GM12891 (cell line): ENCODE data around the gene KLLN.
"Not testable (repeated sequence)": the region's sequence is repeated elsewhere in the genome, so short reads cannot be mapped to it uniquely, and the experiment has no call there.

Experiments
- DNase-seq: peaks from one replicate; pipeline ENCODE4 v3.0.0; 2011; ENCODE audit warnings: low spot score; ENCODE audit not compliant: insufficient read length
- FAIRE-seq: peaks from 2 replicates; lab custom pipeline; 2011; peaks lifted over from hg19 to GRCh38; lab: Jason Lieb, UNC
- PAX5 ChIP-seq: IDR thresholded peaks from 2 replicates; pipeline ENCODE4 v1.6.1; 2011; ENCODE audit warnings: low read length, moderate library complexity, mild to moderate bottlenecking; ENCODE audit not compliant: insufficient read depth, severe bottlenecking
- POLR2A ChIP-seq: IDR thresholded peaks from 2 replicates; pipeline ENCODE4 v1.6.1; 2011; ENCODE audit warnings: low read depth, low read length, control low read depth
- POLR2AphosphoS5 ChIP-seq: IDR thresholded peaks from 2 replicates; pipeline ENCODE4 v1.6.1; 2011; ENCODE audit warnings: low read depth, low read length, control low read depth
- POU2F2 ChIP-seq: IDR thresholded peaks from 2 replicates; pipeline ENCODE4 v1.6.1; 2011; ENCODE audit warnings: low read depth, mild to moderate bottlenecking, control low read depth, low read length, moderate library complexity
- SPI1 ChIP-seq: IDR thresholded peaks from 2 replicates; pipeline ENCODE4 v1.6.1; 2011; ENCODE audit warnings: low read depth, low read length, control low read depth
- TAF1 ChIP-seq: IDR thresholded peaks from 2 replicates; pipeline ENCODE4 v1.6.1; 2011; ENCODE audit warnings: low read depth, low read length, control low read depth

Gene KLLN

DNA sequence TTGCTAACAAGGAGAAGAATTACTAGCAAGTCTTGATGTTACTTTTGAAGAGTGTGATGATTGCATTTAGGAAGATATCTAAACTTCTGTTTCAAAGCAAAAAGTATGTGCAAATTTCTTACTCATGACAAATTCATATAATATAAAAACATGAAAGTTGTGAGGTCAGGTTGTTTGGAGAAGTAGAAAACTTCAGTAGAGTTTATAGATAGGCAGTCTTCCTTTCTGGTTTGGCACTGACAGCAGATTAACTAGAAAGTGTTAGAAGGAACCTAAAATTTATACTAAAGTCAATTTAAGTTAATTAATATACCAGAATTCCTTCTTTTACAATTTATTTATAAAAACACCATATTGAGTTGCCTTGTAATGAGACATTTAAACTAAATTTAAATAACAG is 17.0 kb upstream of the KLLN start:
- DNase-seq (no peak), FAIRE-seq (no peak)
- no peak for TF ChIP-seq POLR2A

- no peak for FAIRE-seq
- no peak for DNase-seq
These were observed 15.5 kb upstream of the KLLN start for GRCh38 chr10:87878664-87879459.

DNA sequence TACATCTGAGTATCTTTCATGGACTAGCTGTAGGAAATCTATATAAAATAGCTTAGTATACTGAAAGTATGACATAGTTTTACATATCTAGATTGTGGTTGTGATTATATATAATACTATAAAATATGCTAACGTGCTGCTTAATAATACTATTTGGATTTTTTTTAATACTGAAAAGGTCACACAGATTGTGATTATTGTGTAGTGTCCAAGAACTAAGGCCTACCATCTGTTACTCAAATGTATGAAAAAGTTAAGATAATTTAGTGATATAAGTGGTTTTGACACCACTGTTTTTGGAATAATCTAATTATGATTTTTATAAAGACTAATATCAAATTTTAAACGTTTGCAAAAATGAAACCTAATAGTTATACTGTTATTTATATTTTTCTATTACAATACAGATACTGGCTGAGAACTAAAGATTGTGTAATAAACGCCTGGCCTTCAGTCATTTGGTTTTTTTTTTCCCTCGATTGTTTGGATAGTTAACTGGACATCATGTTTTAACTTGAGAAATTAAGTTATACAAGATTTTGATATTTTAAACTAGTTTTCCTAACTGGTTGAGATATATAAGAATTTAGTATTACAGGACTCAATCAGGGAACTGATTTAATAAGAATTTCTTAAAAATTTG is 12.7 kb upstream of the KLLN start:
- DNase-seq, result no peak
- no peak for TF ChIP-seq SPI1
- no peak for TF ChIP-seq PAX5
- no peak for FAIRE-seq

More at GRCh38 chr10:87878664-87879459, 15.5 kb upstream of the KLLN start:
- TF ChIP-seq SPI1 (no peak), PAX5 (no peak), POU2F2 (no peak), TAF1 (no peak), POLR2AphosphoS5 (no peak), POLR2A (no peak)

GRCh38 chr10:87873656-87874055 is 10.3 kb upstream of the KLLN start:
- TF ChIP-seq POLR2A, result no peak
- no peak for TF ChIP-seq POLR2AphosphoS5
- TF ChIP-seq SPI1, result no peak
- TF ChIP-seq TAF1, result no peak

GRCh38 chr10:87872828-87873227 is 9.5 kb upstream of the KLLN start:
- FAIRE-seq (no peak), DNase-seq (no peak)

More at GRCh38 chr10:87873656-87874055, 10.3 kb upstream of the KLLN start:
- FAIRE-seq (no peak), DNase-seq (no peak)

GRCh38 chr10:87869773-87870551 is 6.6 kb upstream of the KLLN start:
- TF ChIP-seq POU2F2, result no peak
- no peak for TF ChIP-seq POLR2A
- TF ChIP-seq POLR2AphosphoS5, result no peak
- FAIRE-seq, result no peak
- no peak for DNase-seq

More at GRCh38 chr10:87872828-87873227, 9.5 kb upstream of the KLLN start:
- no peak for TF ChIP-seq TAF1
- TF ChIP-seq POU2F2, result no peak
- TF ChIP-seq SPI1, result no peak
- TF ChIP-seq POLR2AphosphoS5, result no peak
- TF ChIP-seq POLR2A, result no peak
- TF ChIP-seq PAX5, result no peak

GRCh38 chr10:87869139-87869538 is 5.8 kb upstream of the KLLN start:
- not testable (repeated sequence) for FAIRE-seq

GRCh38 chr10:87868277-87868676 is 4.9 kb upstream of the KLLN start:
- FAIRE-seq, result no peak

More at GRCh38 chr10:87869139-87869538, 5.8 kb upstream of the KLLN start:
- not testable (repeated sequence) for DNase-seq

GRCh38 chr10:87867453-87867852 is 4.1 kb upstream of the KLLN start:
- no peak for DNase-seq
- TF ChIP-seq POLR2AphosphoS5, result no peak
- no peak for TF ChIP-seq PAX5
- TF ChIP-seq SPI1, result no peak
- TF ChIP-seq POU2F2, result no peak
- TF ChIP-seq POLR2A, result no peak
- no peak for TF ChIP-seq TAF1
- FAIRE-seq, result no peak

More at GRCh38 chr10:87868277-87868676, 4.9 kb upstream of the KLLN start:
- no peak for TF ChIP-seq TAF1
- no peak for TF ChIP-seq POLR2A
- no peak for TF ChIP-seq PAX5
- TF ChIP-seq POLR2AphosphoS5, result no peak
- no peak for TF ChIP-seq SPI1
- TF ChIP-seq POU2F2, result no peak
- DNase-seq, result no peak
